HG03196 (cell line): Measurements from ENCODE around the gene SH3PXD2A.

Experiments used
- ATAC-seq: cut with Tn5 transposase; IDR thresholded peaks from one replicate; pipeline ENCODE4 v1.9.1; 2021; ENCODE audit not compliant: unreplicated experiment

The SH3PXD2A gene

GRCh38 chr10:103630156-103630555 is 225.2 kb downstream of the SH3PXD2A start:
- no peak for ATAC-seq

GRCh38 chr10:103629581-103629980 is 225.8 kb downstream of the SH3PXD2A start:
- ATAC-seq, result no peak

- no peak for ATAC-seq
These were observed 227.5 kb downstream of the SH3PXD2A start for GRCh38 chr10:103627893-103628292.

GRCh38 chr10:103627111-103627892 is 228.1 kb downstream of the SH3PXD2A start:
- no peak for ATAC-seq

- no peak for ATAC-seq
These were observed 229.2 kb downstream of the SH3PXD2A start for GRCh38 chr10:103626178-103626577.

- ATAC-seq, result no peak
These were observed 232.3 kb downstream of the SH3PXD2A start for GRCh38 chr10:103622935-103623574.

GRCh38 chr10:103622286-103622685 is 233.1 kb downstream of the SH3PXD2A start:
- no peak for ATAC-seq

- ATAC-seq, result no peak
These were observed 233.6 kb downstream of the SH3PXD2A start for GRCh38 chr10:103621783-103622125.

- ATAC-seq, result no peak
These were observed 234.2 kb downstream of the SH3PXD2A start for GRCh38 chr10:103620891-103621782.

- no peak for ATAC-seq
These were observed 235.0 kb downstream of the SH3PXD2A start for GRCh38 chr10:103620352-103620740.

- no peak for ATAC-seq
These were observed 235.7 kb downstream of the SH3PXD2A start for GRCh38 chr10:103619424-103620351.

GRCh38 chr10:103618575-103619423 is 236.6 kb downstream of the SH3PXD2A start:
- ATAC-seq, result no peak

- no peak for ATAC-seq
These were observed 237.6 kb downstream of the SH3PXD2A start for GRCh38 chr10:103617602-103618385.

GRCh38 chr10:103616705-103617601 is 238.4 kb downstream of the SH3PXD2A start:
- no peak for ATAC-seq

- ATAC-seq, result no peak
These were observed 240.8 kb downstream of the SH3PXD2A start for GRCh38 chr10:103614306-103615158.

GRCh38 chr10:103613616-103614015 is 241.8 kb downstream of the SH3PXD2A start:
- ATAC-seq, result no peak
